Measurements from ENCODE around the gene ZNF576.
"Not testable (repeated sequence)": the region's sequence is repeated elsewhere in the genome, so short reads cannot be mapped to it uniquely, and the experiment has no call there.

Gene ZNF576

DNA sequence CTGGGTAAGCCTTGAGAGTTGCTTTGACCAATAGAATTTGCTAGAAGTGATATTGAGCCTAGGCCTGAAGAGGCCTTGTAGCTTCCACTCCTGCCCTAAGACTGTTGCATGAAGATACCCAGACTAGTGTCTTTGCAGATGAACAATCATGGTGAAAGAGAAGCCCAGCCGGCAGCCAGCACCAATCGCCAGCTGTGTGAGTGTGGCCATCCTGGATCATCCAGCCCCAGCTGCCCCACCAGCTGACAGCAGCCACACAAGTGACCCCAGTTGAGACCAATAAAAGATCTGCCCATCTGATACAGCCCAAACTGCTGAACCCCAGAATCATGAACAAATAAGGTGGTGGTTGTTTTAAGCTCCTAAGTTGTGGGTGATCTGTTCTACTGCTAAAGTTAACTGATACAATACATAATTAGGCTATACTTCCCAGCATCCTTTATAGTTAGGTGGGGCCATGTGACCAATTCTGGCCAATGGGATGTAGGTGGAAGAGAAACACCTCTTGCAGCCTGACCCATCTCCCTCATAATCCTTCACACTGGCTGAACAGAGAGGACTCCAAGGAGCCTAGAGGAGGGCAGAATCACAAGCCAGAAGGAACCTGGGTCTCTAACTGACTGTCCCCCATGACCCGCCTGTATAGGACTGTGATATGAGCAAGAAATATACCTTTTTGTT, 32.4 kb downstream of the ZNF576 start:
- DNase-seq = no peak

DNA sequence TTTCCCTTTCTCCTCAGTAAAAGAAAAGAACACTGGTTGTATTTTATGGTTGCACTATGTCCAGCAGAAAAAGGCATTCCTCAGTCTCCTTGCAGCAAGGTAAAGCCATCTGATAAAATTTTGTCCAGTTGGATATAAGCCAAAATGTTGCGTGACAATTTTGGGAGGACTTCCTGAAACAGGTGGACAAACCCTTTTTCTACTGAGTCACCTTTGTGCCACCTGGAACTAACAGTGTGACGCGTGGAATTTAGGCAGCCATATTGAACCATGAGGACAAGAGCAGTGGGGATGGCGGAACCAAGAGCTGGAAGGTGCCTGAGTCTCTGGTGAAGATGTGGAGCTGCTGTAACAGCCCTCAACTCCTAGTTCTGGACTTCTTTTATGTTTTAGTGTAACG, 35.1 kb downstream of the ZNF576 start:
- DNase-seq = no peak

DNA sequence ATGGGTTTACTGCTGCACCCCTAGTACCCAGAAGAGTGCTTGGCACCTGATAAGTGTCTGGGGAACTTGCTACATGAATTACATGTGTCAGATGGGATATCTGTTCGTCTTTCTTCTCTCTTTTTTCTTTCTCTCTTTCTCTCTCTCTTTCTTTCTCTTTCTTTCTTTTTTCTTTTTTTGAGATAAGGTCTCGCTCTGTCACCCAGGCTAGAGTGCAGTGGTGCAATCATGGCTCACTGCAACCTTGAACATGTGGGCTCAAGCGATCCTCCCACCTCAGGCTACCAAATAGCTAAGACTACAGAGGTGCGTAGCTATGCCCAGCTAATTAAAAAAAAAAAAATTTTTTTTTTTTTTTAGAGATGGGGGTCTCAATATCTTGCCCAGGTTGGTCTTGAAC, 37.1 kb downstream of the ZNF576 start:
- DNase-seq = no peak

DNA sequence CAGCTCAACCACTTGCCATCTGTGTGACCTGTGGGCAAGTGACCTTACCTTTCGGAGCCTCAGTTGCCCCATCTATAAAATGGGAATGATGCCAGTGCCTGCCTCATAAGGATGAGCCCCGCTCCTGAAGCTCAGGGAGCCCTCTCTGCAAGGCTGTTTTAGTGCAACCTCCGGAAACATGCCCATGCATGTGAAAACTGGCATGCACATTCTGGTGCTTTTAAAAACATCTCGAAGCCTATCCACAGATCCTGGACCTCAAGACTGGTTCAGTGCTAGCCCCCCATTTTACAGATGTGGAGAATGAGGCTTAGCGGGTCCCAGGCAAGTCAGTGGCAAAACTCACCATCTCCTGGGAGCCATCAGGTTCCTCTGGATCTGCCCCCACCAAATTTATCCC, 37.7 kb downstream of the ZNF576 start:
- DNase-seq = no peak

DNA sequence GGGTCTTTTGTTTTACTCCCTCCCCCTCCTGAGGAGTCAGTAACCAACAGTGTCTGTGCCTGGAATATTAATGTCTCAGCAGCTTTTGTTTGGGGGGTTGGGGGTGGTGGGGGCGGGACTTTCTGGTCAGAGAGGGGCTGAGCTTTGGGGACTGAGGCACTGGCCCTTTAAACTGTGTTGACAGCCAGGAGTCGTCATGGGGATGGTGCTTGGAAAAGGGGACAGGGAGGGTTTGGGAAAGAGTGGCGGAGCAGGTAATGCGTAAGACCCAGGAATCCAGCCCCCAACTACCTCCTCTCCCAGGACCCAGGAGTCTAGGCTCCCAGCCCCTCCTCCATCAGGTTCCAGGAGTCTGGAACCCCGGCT, 38.1 kb downstream of the ZNF576 start:
- no peak for DNase-seq

DNA sequence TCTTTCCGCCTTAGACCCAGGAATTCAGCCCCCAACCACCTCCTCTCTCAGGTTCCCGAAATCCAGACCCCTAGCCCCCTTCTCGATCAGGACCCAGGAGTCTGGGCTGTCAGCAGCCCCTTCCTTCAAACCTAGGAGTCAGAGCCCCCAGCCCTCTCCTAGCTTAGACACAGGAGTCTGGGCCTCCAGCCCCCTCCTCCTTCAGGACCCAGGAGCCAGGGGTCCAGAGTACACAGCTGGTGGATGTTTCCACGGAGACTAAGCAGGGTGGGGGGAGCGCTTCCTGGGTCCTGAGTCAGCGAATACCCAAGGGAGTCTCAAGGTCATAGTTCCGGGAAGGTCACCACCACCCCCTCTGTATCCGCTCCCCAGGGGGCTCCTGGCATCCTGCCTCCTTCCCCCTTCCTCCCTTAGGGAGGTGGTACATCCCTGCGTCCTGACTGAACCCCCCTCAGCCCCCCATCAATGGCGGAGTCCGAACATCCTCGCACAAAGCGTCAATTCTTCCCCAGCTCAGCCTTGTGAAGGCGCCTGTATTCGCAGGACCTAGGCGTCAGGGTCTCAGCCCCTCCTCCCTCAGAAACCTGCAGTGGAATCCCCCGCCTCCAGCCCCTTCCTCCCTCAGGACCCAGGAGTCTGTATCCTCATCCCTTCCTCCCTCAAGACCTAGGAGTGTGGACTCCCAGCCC, 38.6 kb downstream of the ZNF576 start:
- no peak for DNase-seq

DNA sequence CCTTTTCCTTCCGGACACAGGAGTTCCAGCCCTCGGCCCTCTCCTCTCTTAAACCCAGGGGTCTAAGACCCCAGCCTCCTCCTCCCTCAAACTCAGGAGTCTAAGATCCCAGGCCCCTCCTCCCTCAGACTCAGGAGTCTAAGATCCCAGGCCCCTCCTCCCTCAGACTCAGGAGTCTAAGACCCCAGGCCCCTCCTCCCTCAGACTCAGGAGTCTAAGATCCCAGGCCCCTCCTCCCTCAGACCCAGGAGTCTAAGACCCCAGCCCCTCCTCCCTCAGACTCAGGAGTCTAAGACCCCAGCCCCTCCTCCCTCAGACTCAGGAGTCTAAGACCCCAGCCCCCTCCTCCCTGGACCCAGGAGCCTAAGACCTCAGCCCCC, 39.2 kb downstream of the ZNF576 start:
- DNase-seq = not testable (repeated sequence)

DNA sequence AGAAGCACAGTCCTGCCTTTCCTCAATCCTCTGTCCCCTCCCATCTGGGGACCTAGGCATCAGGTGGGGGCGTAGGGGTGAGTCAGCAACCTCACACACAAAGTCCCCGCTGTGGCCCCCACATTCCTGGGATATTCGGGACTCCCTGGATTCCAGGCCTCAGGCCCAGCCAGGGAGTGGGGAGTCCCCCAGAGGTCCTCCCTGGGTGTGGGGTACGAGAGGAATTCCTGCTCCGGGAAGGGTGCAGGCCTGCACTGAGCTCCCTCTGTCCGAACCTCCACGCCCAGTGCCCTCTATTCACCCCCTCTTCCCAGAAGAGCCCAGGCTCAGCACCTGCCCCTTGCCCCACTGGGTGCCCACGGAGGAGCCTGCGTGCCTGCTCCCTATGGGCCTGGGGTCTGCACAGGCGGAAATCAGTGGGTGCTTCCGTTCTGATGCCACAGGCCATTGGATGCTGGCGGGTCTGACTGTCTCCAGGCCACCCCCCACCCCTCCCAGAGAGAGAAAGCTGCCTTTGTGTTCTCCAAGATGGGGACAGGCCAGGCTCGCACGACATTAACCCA, 39.8 kb downstream of the ZNF576 start:
- DNase-seq = no peak

DNA sequence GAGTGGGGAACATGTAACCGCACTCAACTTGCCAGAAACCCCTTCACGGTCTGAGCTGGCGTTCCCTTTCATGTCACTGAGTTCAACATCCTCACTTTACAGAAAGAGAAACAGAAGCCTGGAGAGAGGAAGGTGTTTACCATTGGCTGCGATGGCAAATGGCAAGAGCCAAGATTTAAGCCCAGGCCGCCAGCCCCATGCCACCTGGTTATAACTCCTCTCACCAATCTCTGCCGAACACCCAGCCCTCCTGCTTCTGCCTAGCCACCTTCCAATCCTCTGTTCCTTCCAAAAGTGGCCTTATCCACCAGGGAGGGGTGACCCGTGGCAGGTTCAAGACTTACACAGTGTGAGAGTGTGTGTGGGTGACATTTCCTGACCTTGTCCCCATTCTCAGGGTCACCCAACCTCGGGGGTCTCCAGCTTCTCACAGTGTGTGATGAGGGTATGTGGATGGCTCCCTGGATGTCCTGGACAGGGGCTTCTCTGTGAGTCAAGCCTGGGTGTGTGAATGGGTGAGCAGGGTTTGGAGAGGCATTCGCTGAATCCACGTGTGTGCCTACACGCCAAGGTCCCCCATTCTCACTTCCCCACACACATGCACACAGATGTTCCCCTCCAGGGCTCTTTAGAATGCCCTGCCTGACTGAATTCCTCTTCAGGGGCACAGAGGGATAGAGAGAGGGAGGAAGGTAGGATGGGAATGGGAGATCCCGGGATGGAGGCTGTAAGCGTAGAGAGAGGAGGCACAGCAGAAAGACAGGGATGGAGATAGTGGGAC, 42.0 kb downstream of the ZNF576 start:
- no peak for DNase-seq

DNA sequence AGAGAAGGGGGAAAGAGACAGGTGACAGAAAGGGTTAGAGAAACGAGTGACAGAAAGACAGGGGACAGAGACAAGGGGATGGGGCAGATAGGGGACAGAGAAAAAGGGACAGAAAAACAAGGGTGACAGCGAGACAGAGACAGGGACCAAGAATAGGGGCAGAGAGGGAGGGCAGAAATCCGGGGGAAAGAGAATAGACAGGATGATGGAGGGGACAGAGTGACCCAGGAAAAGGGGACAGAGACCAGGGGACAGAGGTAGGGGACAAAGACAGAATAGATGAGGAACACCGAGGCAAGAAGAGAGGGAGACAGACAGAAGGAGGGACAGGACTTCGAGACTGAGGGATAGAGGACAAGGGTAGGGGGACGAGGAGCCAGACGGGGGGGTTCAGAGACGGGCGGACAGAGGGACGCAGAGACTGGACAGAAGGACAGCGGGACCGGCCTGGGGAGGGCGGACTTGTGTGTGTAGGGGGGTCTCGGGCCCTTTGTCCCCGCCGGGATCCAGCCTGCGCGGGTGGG, 42.7 kb downstream of the ZNF576 start:
- DNase-seq = no peak

DNA sequence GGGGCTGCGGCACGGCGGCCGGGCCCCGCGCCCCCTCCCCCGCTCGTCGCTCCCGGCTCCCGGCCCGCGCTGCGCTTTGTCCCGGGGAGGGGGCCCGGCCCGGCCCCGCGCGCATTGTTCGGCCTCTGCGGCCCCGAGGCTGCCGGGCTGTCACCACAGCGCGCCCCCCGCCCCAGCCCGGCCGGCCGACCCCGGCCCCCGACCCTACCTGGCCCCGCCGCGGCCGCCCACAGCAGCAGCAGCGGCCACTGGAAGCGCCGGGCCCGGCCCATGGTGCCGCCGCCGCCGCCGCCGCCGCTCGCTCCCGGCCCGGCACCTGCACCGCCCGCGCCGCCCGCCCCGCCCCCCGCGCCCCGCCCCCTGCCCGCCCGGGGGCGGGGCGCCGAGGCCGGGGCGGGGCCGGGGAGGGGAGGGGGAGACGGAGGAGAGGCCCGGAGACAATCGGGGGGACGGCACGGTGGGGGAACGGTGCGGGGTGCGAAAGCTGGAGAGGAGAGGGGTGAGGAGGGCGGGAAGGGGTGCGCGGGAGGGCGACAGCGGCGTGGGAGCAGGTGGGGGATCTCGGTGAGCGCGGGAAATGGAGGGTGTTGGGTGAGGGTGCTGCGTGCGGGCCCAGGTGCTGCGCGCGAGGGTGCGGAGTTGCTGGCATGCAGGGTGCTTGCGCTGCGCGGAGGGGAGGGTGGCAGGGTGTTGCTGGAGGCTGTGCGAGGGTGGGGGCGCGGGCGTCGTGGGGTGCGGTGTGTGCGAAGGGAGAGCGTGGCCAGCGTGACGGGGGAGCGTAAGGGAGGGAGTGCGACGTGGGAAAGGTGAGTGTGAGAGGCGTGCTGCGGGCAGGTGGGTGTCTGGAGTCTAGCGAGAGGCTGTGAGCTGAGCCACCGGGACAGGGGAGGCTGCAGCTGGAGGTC, 43.4 kb downstream of the ZNF576 start, which contains the start of gene CADM4:
Gene CADM4, minus strand, starts transcription at position 332 of the 905 bp plus-strand sequence. Its CDS starts 60 bp downstream, at position 272.
- peak; percentile 27 for DNase-seq

DNA sequence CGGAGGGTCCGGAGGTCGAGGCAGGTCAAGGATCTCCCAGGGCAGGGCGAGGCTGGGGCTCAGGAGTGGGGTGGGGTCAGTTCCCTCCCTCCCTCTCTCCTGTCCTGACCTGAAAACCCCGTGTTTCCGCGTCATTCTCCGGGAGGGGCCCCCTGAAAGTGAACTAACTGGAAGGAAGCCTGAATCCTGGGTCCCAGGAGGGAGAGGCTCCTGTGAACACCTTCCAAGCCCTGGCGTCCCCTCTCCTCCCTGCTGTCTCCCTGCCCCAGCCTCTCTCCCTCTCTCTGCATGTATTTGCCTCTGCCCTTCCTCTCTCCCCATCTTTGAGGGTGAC, 44.0 kb downstream of the ZNF576 start:
- no peak for DNase-seq

DNA sequence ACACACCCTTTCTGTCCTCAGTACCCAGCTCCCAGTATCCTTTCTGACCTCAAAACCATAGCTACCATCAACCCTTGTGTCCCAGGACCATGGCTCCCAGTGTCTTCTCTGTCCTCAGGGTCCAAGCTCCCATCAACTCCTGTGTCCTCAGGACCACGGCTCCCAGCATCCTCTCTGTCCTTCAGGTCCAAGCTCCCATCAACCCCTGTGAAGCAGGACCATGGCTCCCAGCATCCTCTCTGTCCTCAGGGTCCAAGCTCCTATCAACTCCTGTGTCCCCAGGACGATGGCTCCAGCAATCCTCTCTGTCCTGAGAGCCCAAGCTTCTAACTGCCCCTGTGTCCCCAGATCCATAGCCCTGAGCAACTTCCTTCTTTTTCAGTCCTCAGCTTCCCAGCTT, 44.9 kb downstream of the ZNF576 start:
- DNase-seq = no peak

DNA sequence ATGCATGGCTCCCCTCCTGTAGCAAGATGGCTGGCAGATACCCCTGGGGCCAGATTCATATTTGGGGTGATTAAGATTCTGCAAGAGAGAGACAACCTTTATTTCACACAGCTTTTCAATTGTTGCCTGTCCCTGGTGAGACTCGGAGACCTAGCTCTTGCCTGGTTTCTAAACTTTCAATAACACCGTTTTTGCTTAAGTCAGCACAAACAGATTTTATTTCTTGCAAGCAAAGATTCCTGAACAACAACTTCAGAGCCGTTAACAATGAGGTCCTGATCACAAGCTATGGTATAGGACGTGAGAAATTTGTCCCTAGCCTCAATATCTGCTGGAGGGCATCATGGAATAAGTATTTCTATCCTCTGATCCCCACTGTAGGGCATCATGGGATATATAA, 46.1 kb downstream of the ZNF576 start:
- DNase-seq = no peak

DNA sequence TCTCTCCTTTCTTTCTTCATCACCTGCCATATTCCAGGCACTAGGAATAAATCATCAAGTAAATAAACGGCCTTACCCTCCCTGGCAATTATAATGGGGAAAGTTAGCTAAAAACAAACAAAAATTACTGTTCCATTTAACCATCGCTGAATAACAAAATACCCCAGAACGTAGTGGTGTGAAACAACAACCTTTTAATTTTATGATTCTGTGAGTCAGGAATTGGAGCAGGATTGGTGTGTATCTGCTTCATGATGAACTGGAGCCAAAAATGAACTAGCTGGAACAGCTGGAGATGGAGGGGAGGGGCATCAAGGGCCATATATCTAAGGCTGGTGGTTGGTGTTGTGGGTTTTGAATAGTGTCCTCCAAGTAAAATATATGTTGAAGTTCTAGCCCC, 46.9 kb downstream of the ZNF576 start:
- DNase-seq = peak; percentile 65

DNA sequence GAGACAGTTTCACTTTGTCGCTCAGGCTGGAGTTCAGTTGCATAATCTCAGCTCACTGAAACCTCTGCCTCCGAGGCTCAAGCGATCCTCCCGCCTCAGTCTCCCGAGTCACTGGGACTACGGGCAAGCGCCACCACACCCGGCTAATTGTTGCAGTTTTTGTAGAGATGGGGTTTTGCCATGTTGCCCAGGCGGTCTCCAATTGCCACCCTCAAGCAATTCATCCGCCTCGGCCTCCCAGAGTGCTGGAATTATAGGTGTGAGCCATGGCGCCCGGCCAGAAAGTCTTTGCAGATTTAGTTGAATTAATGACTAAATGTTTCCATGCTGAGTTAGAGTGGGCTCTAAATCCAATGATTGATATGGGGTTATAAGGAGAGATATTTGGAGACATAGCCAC, 47.8 kb downstream of the ZNF576 start:
- DNase-seq = no peak

DNA sequence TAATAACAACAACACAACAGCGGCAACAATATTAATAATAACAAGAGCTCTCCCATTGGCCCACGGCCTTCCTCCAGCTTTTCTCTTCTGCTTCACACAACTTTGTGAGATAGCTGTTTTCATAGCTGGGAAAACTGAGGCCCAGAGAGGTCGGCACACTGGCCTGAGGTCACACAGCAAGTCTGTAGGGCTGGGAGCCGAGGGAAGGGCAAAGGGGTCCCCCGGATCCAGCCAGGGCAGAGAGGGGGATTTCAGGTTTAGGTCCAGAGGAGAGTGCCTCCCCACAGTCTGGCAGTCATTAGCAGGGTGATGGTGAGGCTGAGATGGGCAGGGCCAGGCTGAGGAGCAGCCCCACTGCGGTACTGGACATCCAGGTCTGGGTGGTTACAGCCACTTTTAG, 52.2 kb downstream of the ZNF576 start:
- no peak for DNase-seq

DNA sequence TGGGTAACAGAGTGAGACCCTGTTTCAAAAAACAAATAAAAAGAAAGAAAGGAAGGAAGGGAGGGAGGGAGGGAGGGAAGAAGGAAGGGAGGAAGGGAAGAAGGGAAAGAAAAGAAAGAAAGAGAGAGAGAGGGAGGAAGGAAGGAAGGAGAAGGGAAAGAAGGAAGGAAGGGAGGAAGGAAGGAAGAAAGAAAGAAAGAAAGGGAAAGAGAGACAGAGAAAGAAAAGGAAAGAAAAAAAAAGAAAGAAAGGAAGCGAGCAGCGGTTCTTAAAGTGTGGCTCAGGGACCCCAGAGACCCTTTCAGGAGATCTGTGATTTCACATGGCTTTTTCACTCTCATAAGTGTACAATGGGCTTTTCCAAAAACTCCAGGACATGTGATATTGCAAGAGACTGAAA, 53.1 kb downstream of the ZNF576 start:
- DNase-seq = no peak

DNA sequence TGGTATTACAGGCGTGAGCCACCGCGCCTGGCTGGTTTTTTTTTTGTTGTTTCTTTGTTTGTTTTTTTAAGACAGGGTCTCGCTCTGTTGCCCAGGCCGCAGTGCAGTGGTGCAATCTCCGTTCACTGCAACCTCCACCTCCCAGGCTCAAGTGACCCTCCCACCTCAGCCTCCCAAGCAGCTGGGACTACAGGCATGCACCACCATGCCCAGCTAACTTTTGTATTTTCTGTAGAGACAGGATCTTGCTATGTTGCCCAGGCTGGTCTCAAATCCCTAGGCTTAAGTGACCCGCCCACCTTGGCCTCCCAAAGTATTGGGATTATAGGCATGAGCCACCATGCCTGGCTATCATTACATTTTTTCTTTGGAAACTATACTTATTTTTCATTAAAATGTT, 53.9 kb downstream of the ZNF576 start:
- not testable (repeated sequence) for DNase-seq
